ENCODE measurements around the gene MAP3K2.

MAP3K2 gene

DNA sequence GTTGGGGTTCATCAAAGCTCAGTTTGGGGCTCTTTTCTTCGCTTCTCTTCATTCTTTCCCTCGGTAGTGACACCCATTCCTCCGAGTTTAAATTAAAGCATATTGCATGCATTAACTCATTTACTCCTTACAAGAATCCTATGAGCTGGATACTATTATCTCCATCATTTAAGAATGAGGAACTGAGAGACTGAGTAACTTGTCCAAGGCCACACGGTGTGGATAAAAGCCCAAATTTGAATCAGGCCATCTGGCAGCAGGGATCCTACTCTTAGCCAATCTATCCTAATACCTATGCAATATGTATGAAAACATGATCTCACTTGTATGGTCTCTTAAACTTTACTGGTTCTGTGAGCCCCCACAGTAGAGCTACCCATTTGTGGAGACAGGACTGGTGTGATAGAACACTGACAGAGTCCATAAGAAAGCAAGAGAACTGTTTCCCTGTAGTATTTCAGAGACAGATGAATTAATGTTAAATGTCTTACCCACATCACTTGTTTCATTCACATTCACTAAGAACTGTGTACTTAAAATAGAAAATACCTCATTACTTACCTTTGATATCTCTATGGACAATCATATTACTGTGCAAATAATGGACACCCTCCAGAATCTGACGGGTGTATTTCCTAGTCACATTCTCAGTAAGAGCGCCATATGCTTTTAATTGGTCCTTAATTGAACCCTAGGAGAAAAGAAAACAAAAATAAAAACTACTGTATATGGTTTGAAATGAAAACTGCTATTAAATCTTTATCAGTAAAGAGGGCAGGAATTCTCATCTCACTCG lies 73.4 kb downstream of the MAP3K2 start:
- DNase-seq (ENCODE audit: low spot score), result no peak
- ChIA-PET CTCF (interaction anchor here (0.5 to 0.6 kb wide), 2 partner anchors 139 to 295 kb away, joined by 3 to 4 read pairs; no protein-coding TSS in a partner anchor), POLR2A (ENCODE audit: low non-redundant PET) (no interaction called here)
- H3K27ac ChIP-seq, result no peak overlapping the region
- TF ChIP-seq, protein P1, sequence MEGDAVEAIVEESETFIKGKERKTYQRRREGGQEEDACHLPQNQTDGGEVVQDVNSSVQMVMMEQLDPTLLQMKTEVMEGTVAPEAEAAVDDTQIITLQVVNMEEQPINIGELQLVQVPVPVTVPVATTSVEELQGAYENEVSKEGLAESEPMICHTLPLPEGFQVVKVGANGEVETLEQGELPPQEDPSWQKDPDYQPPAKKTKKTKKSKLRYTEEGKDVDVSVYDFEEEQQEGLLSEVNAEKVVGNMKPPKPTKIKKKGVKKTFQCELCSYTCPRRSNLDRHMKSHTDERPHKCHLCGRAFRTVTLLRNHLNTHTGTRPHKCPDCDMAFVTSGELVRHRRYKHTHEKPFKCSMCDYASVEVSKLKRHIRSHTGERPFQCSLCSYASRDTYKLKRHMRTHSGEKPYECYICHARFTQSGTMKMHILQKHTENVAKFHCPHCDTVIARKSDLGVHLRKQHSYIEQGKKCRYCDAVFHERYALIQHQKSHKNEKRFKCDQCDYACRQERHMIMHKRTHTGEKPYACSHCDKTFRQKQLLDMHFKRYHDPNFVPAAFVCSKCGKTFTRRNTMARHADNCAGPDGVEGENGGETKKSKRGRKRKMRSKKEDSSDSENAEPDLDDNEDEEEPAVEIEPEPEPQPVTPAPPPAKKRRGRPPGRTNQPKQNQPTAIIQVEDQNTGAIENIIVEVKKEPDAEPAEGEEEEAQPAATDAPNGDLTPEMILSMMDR (conservative IDR thresholded peaks at IDR 0.05; ENCODE audit: low read depth), result no peak

DNA sequence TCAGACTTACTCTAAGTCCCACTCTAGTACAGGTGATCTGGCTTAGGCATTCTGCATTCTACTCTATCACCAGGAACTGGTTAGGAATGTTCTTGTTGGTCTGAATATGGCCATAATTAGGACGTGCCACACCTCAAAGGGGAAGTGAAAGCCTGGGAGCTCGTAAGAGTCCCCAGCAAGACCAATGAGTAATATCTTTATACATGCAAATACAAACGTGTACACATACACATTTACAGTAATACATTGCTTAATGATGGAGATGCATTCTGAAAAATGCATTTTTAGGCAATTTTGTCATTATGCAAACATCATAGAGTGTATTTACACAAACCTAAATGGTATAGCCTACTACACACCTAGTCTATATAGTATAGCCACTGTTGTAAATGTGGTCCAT lies 74.4 kb downstream of the MAP3K2 start:
- no peak for DNase-seq (ENCODE audit: low spot score)
- POLR2A ChIA-PET (ENCODE audit: low non-redundant PET), result no interaction called here
- TF ChIP-seq, protein P1 (conservative IDR thresholded peaks at IDR 0.05; ENCODE audit: low read depth), result no peak
- CTCF ChIA-PET, result interaction anchor here (0.6 kb wide), 1 partner anchor 167 kb away, joined by 3 read pairs; no protein-coding TSS in a partner anchor
- no peak overlapping the region for H3K27ac ChIP-seq

- H3K27ac ChIP-seq, result no peak overlapping the region
- TF ChIP-seq, protein P1 (conservative IDR thresholded peaks at IDR 0.05; ENCODE audit: low read depth), result no peak
- CTCF ChIA-PET, result interaction anchor here (1.6 kb wide), 1 partner anchor 168 kb away, joined by 3 read pairs; no protein-coding TSS in a partner anchor
- no peak for DNase-seq (ENCODE audit: low spot score)
- POLR2A ChIA-PET (ENCODE audit: low non-redundant PET), result no interaction called here
Observed at GRCh38 chr2:127310980-127311379, 76.8 kb downstream of the MAP3K2 start.

DNA sequence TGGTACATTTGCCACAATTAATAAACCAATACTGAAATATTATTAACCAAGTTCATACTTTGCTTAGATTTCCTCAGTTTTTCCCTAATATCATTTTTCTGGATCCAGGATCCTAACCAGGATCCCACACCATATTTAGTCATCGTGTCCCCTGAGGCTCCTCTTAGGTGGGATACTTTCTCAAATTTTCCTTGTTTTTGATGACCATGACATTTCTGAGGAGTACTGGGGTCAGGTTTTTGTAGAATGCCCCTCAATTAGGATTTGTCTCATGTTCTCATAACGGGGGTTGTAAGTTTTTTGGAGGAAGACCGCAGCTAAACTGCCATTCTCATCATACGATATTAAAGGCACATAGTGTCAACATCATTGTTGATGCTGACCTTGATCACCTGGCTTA lies 78.3 kb downstream of the MAP3K2 start:
- POLR2A ChIA-PET (ENCODE audit: low non-redundant PET), result interaction anchor here (0.6 kb wide), 1 partner anchor 61 kb away, joined by 3 read pairs; no protein-coding TSS in a partner anchor
- CTCF ChIA-PET, result interaction anchor here (0.9 to 1.6 kb wide), 2 partner anchors 113 to 170 kb away, joined by 3 to 4 read pairs; no protein-coding TSS in a partner anchor
- H3K27ac ChIP-seq, result no peak overlapping the region
- TF ChIP-seq, protein P1 (conservative IDR thresholded peaks at IDR 0.05; ENCODE audit: low read depth), result no peak
- no peak for DNase-seq (ENCODE audit: low spot score)

GRCh38 chr2:127308586-127309138 lies 79.1 kb downstream of the MAP3K2 start:
- TF ChIP-seq, protein P1 (conservative IDR thresholded peaks at IDR 0.05; ENCODE audit: low read depth), result no peak
- ChIA-PET CTCF (no interaction called here), POLR2A (ENCODE audit: low non-redundant PET) (interaction anchor here (0.6 kb wide), 1 partner anchor 62 kb away, joined by 3 read pairs; no protein-coding TSS in a partner anchor)
- DNase-seq (ENCODE audit: low spot score), result no peak
- H3K27ac ChIP-seq, result no peak overlapping the region

DNA sequence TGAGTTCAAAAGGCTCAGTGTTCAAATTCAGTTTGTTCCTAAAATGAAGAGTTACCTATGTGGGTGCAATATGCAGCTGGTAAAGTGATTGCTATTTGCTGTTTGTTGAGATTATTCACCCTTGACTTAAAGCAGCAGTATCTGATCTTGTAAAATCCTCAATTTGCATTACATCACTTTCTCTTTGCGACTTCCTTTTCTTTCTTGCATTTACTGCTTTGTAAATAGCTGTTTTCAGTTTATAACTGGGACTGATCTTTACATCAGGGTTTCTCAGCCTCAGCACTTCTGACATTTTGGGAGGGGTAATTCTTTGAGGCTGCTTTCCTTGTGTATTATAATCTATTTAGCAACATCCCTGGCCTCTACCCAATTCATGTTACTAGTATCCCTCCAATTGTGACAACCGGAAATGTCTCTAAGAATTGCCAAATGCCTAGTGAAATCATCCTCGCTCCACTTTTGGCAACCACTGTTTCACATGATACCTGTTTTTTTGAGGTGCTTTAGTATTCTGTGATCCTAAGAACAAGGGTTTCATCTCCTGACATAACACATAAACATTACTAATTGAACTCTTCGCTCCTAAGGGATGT lies 81.7 kb downstream of the MAP3K2 start:
- ChIA-PET POLR2A (ENCODE audit: low non-redundant PET) (no interaction called here), CTCF (interaction anchor here (0.6 kb wide), 1 partner anchor 80 kb away, joined by 3 read pairs; no protein-coding TSS in a partner anchor)
- no peak overlapping the region for H3K27ac ChIP-seq

More for the DNA sequence above, 81.7 kb downstream of the MAP3K2 start:
- DNase-seq (ENCODE audit: low spot score), result no peak
- TF ChIP-seq, protein P1 (conservative IDR thresholded peaks at IDR 0.05; ENCODE audit: low read depth), result no peak
